Nephron (organoid): ENCODE results near the gene TPK1.

Source experiments
- H3K27ac Mint-ChIP-seq, 3 experiments: 2 replicates each; pipeline ENCODE4 v1.8.0; 2020; ENCODE audit warnings: mixed read lengths in 3 of 3, mild to moderate bottlenecking in 2 of 3, moderate library complexity in 1 of 3
- H3K27me3 Mint-ChIP-seq: 2 replicates; pipeline ENCODE4 v1.8.0; 2021; ENCODE audit warnings: low read depth, mild to moderate bottlenecking, moderate library complexity, mixed read lengths
- H3K36me3 Mint-ChIP-seq: 2 replicates; pipeline ENCODE4 v1.8.0; 2020; ENCODE audit warnings: low read depth, mixed read lengths
- H3K4me1 Mint-ChIP-seq: 2 replicates; pipeline ENCODE4 v1.8.0; 2020; ENCODE audit warnings: mixed read lengths
- H3K4me3 Mint-ChIP-seq, 3 experiments: 2 replicates each; pipeline ENCODE4 v1.8.0; 2020; ENCODE audit warnings: mild to moderate bottlenecking in 3 of 3, mixed read lengths in 3 of 3, moderate library complexity in 2 of 3
- H3K9me3 Mint-ChIP-seq: 2 replicates; pipeline ENCODE4 v1.8.0; 2020; ENCODE audit warnings: mixed read lengths
- TF ChIP-seq, protein P1 (sequence below), 3 experiments: fragments of 200-600 bp; sonication (generic); IDR thresholded peaks; one replicate each; pipeline ENCODE4 v1.5.0; 2021; ENCODE audit warnings: antibody characterized with exemption in 3 of 3; ENCODE audit not compliant: unreplicated experiment in 3 of 3

The TPK1 gene

DNA sequence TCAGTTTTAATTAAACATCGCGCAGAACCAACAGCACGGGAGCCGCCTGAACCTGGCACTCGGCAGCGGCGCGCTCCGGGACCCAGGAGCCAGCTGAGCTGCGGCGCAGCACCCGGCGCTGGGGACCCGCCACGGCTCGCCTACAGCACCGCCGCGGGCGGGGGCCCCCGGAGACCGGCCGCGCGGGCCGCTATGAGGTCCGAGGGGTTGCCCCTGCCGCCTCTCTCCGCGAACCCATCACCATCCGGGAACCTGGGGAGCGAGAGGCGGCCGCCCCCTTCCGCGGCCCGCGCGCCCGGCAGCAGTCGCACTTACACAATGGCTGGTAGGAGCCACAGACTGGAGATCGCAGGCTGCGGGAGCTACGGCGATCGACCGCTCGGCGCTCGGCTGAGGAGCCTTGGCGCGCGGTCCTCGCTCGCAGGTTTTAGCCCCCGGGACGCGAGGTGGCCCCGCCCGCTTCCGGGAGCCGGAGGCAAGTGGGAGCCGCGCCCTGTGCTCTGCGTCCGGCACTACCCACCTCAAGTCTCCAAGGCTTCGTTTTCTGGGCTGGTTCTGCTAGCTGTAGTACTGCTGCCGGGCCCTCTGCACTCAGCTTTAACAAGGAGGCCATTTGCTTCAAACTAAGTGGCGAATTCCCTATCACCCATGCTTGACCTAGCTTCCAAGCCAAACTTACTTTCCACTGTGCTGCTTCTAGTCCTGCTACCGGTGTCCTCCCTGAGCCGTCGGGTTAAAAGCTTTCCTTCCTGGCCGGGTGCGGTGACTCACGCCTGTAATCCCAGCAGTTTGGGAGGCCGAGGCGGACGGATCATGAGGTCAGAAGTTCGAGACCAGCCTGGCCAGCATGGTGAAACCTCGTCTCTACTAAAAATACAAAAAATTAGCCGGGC, at the start of gene TPK1:
TSS of gene TPK1 (minus strand) at position 402 of the 893 bp plus-strand sequence. CDS start 451 bp downstream, outside the sequence.
- Mint-ChIP-seq H3K4me1 (peaks cover 10% of the 10 kb centered on the region), H3K4me3 (peak within 1 kb of the TSS; percentile 95 to 99 (median 95)), H3K27ac (peak within 1 kb of the TSS; percentile 97 to 99 (median 99)), H3K36me3 (peaks cover 1% of the 10 kb centered on the region), H3K27me3 (no peaks in the 10 kb centered on the region), H3K9me3 (peaks cover 11% of the 10 kb centered on the region)
- TF ChIP-seq, protein P1, sequence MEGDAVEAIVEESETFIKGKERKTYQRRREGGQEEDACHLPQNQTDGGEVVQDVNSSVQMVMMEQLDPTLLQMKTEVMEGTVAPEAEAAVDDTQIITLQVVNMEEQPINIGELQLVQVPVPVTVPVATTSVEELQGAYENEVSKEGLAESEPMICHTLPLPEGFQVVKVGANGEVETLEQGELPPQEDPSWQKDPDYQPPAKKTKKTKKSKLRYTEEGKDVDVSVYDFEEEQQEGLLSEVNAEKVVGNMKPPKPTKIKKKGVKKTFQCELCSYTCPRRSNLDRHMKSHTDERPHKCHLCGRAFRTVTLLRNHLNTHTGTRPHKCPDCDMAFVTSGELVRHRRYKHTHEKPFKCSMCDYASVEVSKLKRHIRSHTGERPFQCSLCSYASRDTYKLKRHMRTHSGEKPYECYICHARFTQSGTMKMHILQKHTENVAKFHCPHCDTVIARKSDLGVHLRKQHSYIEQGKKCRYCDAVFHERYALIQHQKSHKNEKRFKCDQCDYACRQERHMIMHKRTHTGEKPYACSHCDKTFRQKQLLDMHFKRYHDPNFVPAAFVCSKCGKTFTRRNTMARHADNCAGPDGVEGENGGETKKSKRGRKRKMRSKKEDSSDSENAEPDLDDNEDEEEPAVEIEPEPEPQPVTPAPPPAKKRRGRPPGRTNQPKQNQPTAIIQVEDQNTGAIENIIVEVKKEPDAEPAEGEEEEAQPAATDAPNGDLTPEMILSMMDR (IDR thresholded peaks at IDR 0.05; ENCODE audit: unreplicated experiment in 3 of 3), result peak in 1 of 3 experiments; percentile 13

DNA sequence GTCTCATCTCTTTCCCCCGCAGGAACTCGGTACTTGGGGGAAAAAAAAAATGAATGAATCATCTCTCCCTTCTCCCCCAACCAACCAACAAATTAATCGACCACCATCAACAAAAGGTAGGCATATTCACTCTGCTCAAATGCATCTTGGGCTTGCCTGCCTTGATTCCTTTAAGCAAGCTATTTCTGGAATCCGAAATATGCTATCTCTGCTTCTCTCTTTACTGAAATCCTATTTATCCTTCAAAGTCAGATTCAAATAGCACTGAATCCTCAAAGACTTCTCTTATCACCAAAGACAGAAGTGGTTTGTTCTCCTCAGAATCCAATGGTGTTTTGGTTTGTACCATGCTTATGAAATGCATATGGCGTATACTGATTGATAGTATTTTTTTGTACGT, 49.6 kb upstream of the TPK1 start:
- H3K4me3 Mint-ChIP-seq, result no peak overlapping the region
- no peaks in the 10 kb centered on the region for H3K36me3 Mint-ChIP-seq
- no peaks in the 10 kb centered on the region for H3K27me3 Mint-ChIP-seq
- no peaks in the 10 kb centered on the region for H3K4me1 Mint-ChIP-seq
- no peaks in the 10 kb centered on the region for H3K9me3 Mint-ChIP-seq
- TF ChIP-seq, protein P1 (IDR thresholded peaks at IDR 0.05; ENCODE audit: unreplicated experiment in 3 of 3), result no peak
- peak overlapping the region in 1 of 3 experiments; percentile 46 for H3K27ac Mint-ChIP-seq

DNA sequence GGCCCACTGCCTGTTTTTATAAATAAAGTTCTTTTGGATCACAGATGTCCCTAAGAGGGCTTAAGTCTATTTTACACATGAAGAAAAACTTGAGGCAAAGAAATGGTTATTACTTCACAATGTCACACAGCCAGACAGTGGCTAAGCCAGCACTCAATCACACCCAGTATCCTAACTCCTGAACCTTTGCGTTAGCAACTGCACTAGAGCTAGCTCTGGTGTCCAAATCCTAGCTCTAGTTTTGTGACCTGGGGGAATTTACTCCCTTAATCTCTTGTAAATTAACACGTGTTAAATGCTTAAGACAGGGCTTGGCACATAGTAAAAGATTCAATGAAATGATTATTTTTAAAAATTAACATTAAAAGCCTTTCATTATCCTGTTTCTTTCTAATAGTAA, 49.0 kb upstream of the TPK1 start:
- no peaks in the 10 kb centered on the region for H3K27me3 Mint-ChIP-seq
- TF ChIP-seq, protein P1 (IDR thresholded peaks at IDR 0.05; ENCODE audit: unreplicated experiment in 3 of 3), result no peak
- H3K36me3 Mint-ChIP-seq, result no peaks in the 10 kb centered on the region
- no peak overlapping the region for H3K4me3 Mint-ChIP-seq
- no peak overlapping the region for H3K27ac Mint-ChIP-seq
- H3K4me1 Mint-ChIP-seq, result no peaks in the 10 kb centered on the region
- H3K9me3 Mint-ChIP-seq, result no peaks in the 10 kb centered on the region

DNA sequence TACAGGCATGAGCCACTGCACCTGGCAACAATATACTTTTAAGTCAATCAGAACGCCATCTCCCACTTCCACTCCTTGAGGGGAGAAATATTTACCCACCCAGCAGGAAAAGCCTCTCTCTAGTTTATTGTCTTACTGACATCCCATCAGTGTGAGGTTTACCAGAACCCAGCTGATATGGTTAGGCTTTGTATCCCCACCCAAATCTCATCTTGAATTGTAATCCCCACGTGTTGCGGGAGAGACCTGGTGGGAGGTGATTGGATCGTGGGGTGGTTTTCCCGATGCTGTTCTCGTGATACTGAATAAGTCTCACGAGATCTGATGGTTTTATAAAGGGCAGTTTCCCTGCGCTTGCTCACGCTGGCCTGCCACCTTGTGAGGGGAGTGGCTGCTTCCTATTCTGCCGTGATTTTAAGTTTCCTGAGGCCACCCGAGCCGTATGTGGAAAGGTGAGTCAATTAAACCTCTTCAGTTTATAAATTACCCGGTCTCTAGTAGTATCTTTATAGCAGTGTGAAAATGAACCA, 37.5 kb upstream of the TPK1 start:
- Mint-ChIP-seq H3K9me3 (no peaks in the 10 kb centered on the region), H3K27ac (no peak overlapping the region), H3K4me1 (no peaks in the 10 kb centered on the region), H3K27me3 (peaks cover 6% of the 10 kb centered on the region), H3K36me3 (no peaks in the 10 kb centered on the region), H3K4me3 (no peak overlapping the region)
- TF ChIP-seq, protein P1 (IDR thresholded peaks at IDR 0.05; ENCODE audit: unreplicated experiment in 3 of 3), result no peak

DNA sequence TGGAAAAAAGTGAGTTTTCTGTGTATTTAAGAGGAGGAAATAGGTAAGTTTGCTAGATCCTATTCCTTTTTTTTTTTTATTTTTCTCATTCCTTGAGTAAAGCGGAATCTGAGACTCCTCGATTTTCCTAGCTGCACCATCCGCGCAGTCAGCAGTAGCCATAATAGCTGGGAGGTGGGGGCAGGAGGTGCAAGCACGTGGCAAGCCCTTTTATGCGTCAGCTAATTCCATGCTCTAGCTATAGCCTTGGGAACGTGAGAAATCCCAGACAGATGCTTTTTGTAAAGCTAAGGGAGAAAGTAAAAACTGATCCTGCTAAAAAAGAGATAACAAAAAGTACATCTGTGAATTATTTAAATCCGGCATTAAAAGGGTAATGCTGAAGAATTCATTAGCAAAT, 33.2 kb upstream of the TPK1 start:
- no peaks in the 10 kb centered on the region for H3K4me1 Mint-ChIP-seq
- no peaks in the 10 kb centered on the region for H3K9me3 Mint-ChIP-seq

More for the DNA sequence above, 33.2 kb upstream of the TPK1 start:
- Mint-ChIP-seq H3K4me3 (no peak overlapping the region), H3K27me3 (peaks cover 6% of the 10 kb centered on the region), H3K27ac (no peak overlapping the region), H3K36me3 (no peaks in the 10 kb centered on the region)
- TF ChIP-seq, protein P1 (IDR thresholded peaks at IDR 0.05; ENCODE audit: unreplicated experiment in 3 of 3), result no peak
